GM23338 (cell line): Measurements from ENCODE around the gene FHDC1. TPM values are rescaled to one million over a fixed set of nuclear protein-coding genes. Genes with fewer than 3 reads are reported as not detected.

Source experiments
- ATAC-seq: fragments of 200-7000 bp; cut with Tn5 transposase; 3 replicates; pipeline ENCODE4 v1.9.1; 2020
- DNase-seq: peaks from one replicate; pipeline ENCODE4 v3.0.0-alpha.2; 2015; ENCODE audit warnings: low spot score
- H2AFZ ChIP-seq: fragments of 200-600 bp; sonication (generic); 2 replicates; pipeline ENCODE4 v1.8.0; 2016; ENCODE audit warnings: antibody characterized with exemption, mild to moderate bottlenecking, moderate library complexity
- H3F3A ChIP-seq: fragments of 200-600 bp; sonication (generic); replicated peaks from 2 replicates; pipeline ENCODE4 v1.8.0; 2017; ENCODE audit warnings: antibody characterized with exemption, mixed run types, low read depth
- H3K27ac ChIP-seq: fragments of 200-600 bp; sonication (generic); 2 replicates; pipeline ENCODE4 v1.6.1; 2016; ENCODE audit warnings: low read depth
- H3K27me3 ChIP-seq: fragments of 200-600 bp; sonication (generic); 2 replicates; pipeline ENCODE4 v1.8.0; 2016; ENCODE audit warnings: mild to moderate bottlenecking, mixed run types, moderate library complexity; ENCODE audit not compliant: insufficient read depth
- H3K36me3 ChIP-seq: fragments of 200-600 bp; sonication (generic); 2 replicates; pipeline ENCODE4 v1.8.0; 2016; ENCODE audit warnings: mild to moderate bottlenecking; ENCODE audit not compliant: insufficient read depth
- H3K4me1 ChIP-seq: fragments of 200-600 bp; sonication (generic); 2 replicates; pipeline ENCODE4 v1.8.0; 2016; ENCODE audit warnings: mild to moderate bottlenecking, moderate library complexity; ENCODE audit not compliant: insufficient read depth
- H3K4me2 ChIP-seq: fragments of 200-600 bp; sonication (generic); 2 replicates; pipeline ENCODE4 v1.7.1; 2017; ENCODE audit warnings: mixed run types
- H3K4me3 ChIP-seq: fragments of 200-600 bp; sonication (generic); 2 replicates; pipeline ENCODE4 v1.6.1; 2016; ENCODE audit warnings: mixed run types
- H3K79me2 ChIP-seq: fragments of 200-600 bp; sonication (generic); replicated peaks from 2 replicates; pipeline ENCODE4 v1.8.0; 2017; ENCODE audit warnings: mild to moderate bottlenecking; ENCODE audit not compliant: insufficient read depth
- H3K9me2 ChIP-seq: fragments of 200-600 bp; sonication (generic); 2 replicates; pipeline ENCODE4 v1.8.0; 2017; ENCODE audit not compliant: insufficient read depth
- H4K20me1 ChIP-seq: fragments of 200-600 bp; sonication (generic); replicated peaks from 2 replicates; pipeline ENCODE4 v1.8.0; 2017; ENCODE audit warnings: mild to moderate bottlenecking; ENCODE audit not compliant: insufficient read depth
- H3K27ac Mint-ChIP-seq: 2 replicates; pipeline ENCODE4 v1.8.0; 2020; ENCODE audit warnings: inconsistent platforms, mild to moderate bottlenecking, moderate library complexity, mixed read lengths
- H3K27me3 Mint-ChIP-seq: 3 replicates; pipeline ENCODE4 v1.8.0; 2022; ENCODE audit warnings: low read depth, mild to moderate bottlenecking, moderate library complexity, mixed read lengths, inconsistent platforms; ENCODE audit not compliant: insufficient read depth, poor library complexity
- H3K36me3 Mint-ChIP-seq: 3 replicates; pipeline ENCODE4 v1.8.0; 2021; ENCODE audit warnings: low read depth, mild to moderate bottlenecking, inconsistent platforms, moderate library complexity, mixed read lengths
- H3K4me1 Mint-ChIP-seq: 3 replicates; pipeline ENCODE4 v1.8.0; 2020; ENCODE audit warnings: mild to moderate bottlenecking, inconsistent platforms, mixed read lengths
- H3K4me3 Mint-ChIP-seq: 3 replicates; pipeline ENCODE4 v1.8.0; 2021; ENCODE audit warnings: moderate library complexity, mild to moderate bottlenecking, inconsistent platforms, mixed read lengths
- H3K9me3 Mint-ChIP-seq: 3 replicates; pipeline ENCODE4 v1.8.0; 2020; ENCODE audit warnings: moderate library complexity, mild to moderate bottlenecking, inconsistent platforms, mixed read lengths
- CREB1 ChIP-seq: fragments of 250-450 bp; sonication (Bioruptor Pico); IDR thresholded peaks from 2 replicates; pipeline ENCODE4 v1.5.0; 2020; ENCODE audit warnings: low read depth, mild to moderate bottlenecking, moderate library complexity
- CTCF ChIP-seq, 2 experiments: fragments of 200-600 bp in 1 of 2; sonication (generic) in 1 of 2; conservative IDR thresholded peaks; 2 replicates each; pipeline versions ENCODE4 v1.5.1 to v1.6.1; 2016 to 2017; ENCODE audit warnings: antibody characterized with exemption in 2 of 2, low read depth in 2 of 2, mild to moderate bottlenecking in 2 of 2, moderate library complexity in 1 of 2
- ETS1 ChIP-seq: IDR thresholded peaks from 2 replicates; pipeline ENCODE4 v1.6.1; 2016; ENCODE audit warnings: antibody characterized with exemption
- EZH2 ChIP-seq: fragments of 200-600 bp; sonication (generic); IDR thresholded peaks from one replicate; pipeline ENCODE4 v1.8.0; 2017; ENCODE audit warnings: antibody characterized with exemption, mild to moderate bottlenecking, low read depth; ENCODE audit not compliant: unreplicated experiment
- EZH2phosphoT487 ChIP-seq: fragments of 200-600 bp; sonication (generic); IDR thresholded peaks from one replicate; pipeline ENCODE4 v1.8.1; 2018; ENCODE audit warnings: antibody characterized with exemption; ENCODE audit not compliant: unreplicated experiment
- JUNB ChIP-seq: IDR thresholded peaks from one replicate; pipeline ENCODE4 v1.6.1; 2016; ENCODE audit warnings: antibody characterized with exemption; ENCODE audit not compliant: unreplicated experiment
- NANOG ChIP-seq: IDR thresholded peaks from 2 replicates; pipeline ENCODE4 v1.6.1; 2016; ENCODE audit warnings: antibody characterized with exemption, borderline replicate concordance
- POLR2AphosphoS5 ChIP-seq: IDR thresholded peaks from 2 replicates; pipeline ENCODE4 v1.6.1; 2016; ENCODE audit warnings: antibody characterized with exemption, low read depth
- REST ChIP-seq: IDR thresholded peaks from one replicate; pipeline ENCODE4 v1.6.1; 2018; ENCODE audit warnings: antibody characterized with exemption; ENCODE audit not compliant: unreplicated experiment
- STAT1 ChIP-seq: IDR thresholded peaks from one replicate; pipeline ENCODE4 v1.6.1; 2016; ENCODE audit warnings: antibody characterized with exemption; ENCODE audit not compliant: unreplicated experiment
- ZNF114 ChIP-seq: fragments of 250-450 bp; sonication (Bioruptor Pico); IDR thresholded peaks from 2 replicates; pipeline ENCODE4 v1.5.0; 2020; ENCODE audit warnings: mild to moderate bottlenecking, moderate library complexity
- ZNF331 ChIP-seq: fragments of 250-450 bp; sonication (Bioruptor Pico); IDR thresholded peaks from 2 replicates; pipeline ENCODE4 v1.5.0; 2020; ENCODE audit warnings: low read depth, mild to moderate bottlenecking, moderate library complexity
- ZNF462 ChIP-seq: fragments of 250-450 bp; sonication (Bioruptor Pico); IDR thresholded peaks from 2 replicates; pipeline ENCODE4 v1.5.0; 2020; ENCODE audit warnings: mild to moderate bottlenecking, moderate library complexity
- polyA plus RNA-seq: library from polyadenylated mRNA; unstranded; fragments of >200 nt; fragmentation: Nextera tagmentation; extraction: Ambion mirVana; gene quantifications from 2 replicates; pipeline ENCODE4 v1.2.1, GENCODE V29; 2016
- total RNA-seq: library from RNA; depleted of rRNA; stranded (reverse); fragments of >200 nt; shearing (Covaris generic); gene quantifications from 2 replicates; pipeline ENCODE4 v1.2.3, GENCODE V29; 2014

FHDC1 gene
- total and polyA plus RNA-seq, 2 experiments from 2014 or later, result 9.5 to 22.8 TPM

- no peak overlapping the region for H3K27ac ChIP-seq
- H3K36me3 ChIP-seq, result no peaks in the 10 kb centered on the region
- H3K27me3 ChIP-seq, result no peaks in the 10 kb centered on the region
- H3K36me3 Mint-ChIP-seq, result peaks cover 18% of the 10 kb centered on the region
- TF ChIP-seq ZNF331 (CRISPR knock-in tag), result no peak
- no peak for TF ChIP-seq JUNB
- TF ChIP-seq POLR2AphosphoS5, result no peak
- no peak for TF ChIP-seq EZH2phosphoT487
- TF ChIP-seq NANOG, result no peak
- no peak for TF ChIP-seq STAT1
- TF ChIP-seq ZNF462 (CRISPR knock-in tag), result no peak
- no peak for TF ChIP-seq ZNF114 (CRISPR knock-in tag)
- no peak for TF ChIP-seq CREB1 (CRISPR knock-in tag)
- no peak for TF ChIP-seq REST
- TF ChIP-seq ETS1, result no peak
- no peak for TF ChIP-seq CTCF (conservative IDR thresholded peaks at IDR 0.05; ENCODE audit: low read depth in 2 of 2)
- TF ChIP-seq EZH2, result no peak
- no peak overlapping the region for H3K4me3 Mint-ChIP-seq
- H3K4me2 ChIP-seq, result no peak overlapping the region
- no peak overlapping the region for H3K4me3 ChIP-seq
- H3K9me2 ChIP-seq, result no peaks in the 10 kb centered on the region
- H3K27me3 Mint-ChIP-seq, result no peaks in the 10 kb centered on the region
- no peak overlapping the region for H3K27ac Mint-ChIP-seq
- no peaks in the 10 kb centered on the region for H3F3A ChIP-seq
- H3K4me1 ChIP-seq, result peaks cover 23% of the 10 kb centered on the region; the same call in 1 of the 2 replicates
- H2AFZ ChIP-seq, result no peak overlapping the region
- peaks cover 22% of the 10 kb centered on the region for H3K4me1 Mint-ChIP-seq
- DNase-seq, result no peak
- H3K9me3 Mint-ChIP-seq, result no peaks in the 10 kb centered on the region
- ATAC-seq, result no peak
- H3K79me2 ChIP-seq, result no peaks in the 10 kb centered on the region
- no peaks in the 10 kb centered on the region for H4K20me1 ChIP-seq
These were observed 48.1 kb upstream of the FHDC1 start for GRCh38 chr4:152887981-152888380.
